Sigmoid colon (tissue), 4 donors: ENCODE results near the gene C2orf80.

Experiments used
- CTCF ChIP-seq, 4 experiments: fragments of 450-650 bp in 3 of 4; fragments of 200-600 bp in 1 of 4; IDR thresholded peaks; one replicate each; pipeline ENCODE4 v1.5.1; 2016 to 2019; ENCODE audit warnings: antibody characterized with exemption in 4 of 4, mild to moderate bottlenecking in 3 of 4, moderate library complexity in 2 of 4
- POLR2AphosphoS5 ChIP-seq, 4 donors: sonication (generic); formaldehyde crosslinking; IDR thresholded peaks; one replicate each; pipeline ENCODE4 v1.6.1; 2017; ENCODE audit warnings: antibody characterized with exemption in 4 of 4

GRCh38 chr2:208148803-208149202 is 41.0 kb downstream of the C2orf80 start:
- TF ChIP-seq POLR2AphosphoS5 (IDR thresholded peaks at IDR 0.05) (no peak), CTCF (IDR thresholded peaks at IDR 0.05) (no peak)
